K562 (cell line): ENCODE measurements around the gene PLD1. TPM values are rescaled to one million over a fixed set of nuclear protein-coding genes. Genes with fewer than 3 reads are reported as not detected.

Source experiments
- CHD7 ChIP-seq: fragments of 200-600 bp; sonication (generic); IDR thresholded peaks from one replicate; pipeline ENCODE4 v1.6.1; 2012; ENCODE audit warnings: mild to moderate bottlenecking, low read depth, low read length, inconsistent platforms
- DACH1 ChIP-seq: fragments of 450-650 bp; IDR thresholded peaks from 2 replicates; pipeline ENCODE4 v1.6.1; 2018; ENCODE audit not compliant: partially characterized antibody
- EP300 ChIP-seq: IDR thresholded peaks from 2 replicates; pipeline ENCODE4 v1.6.1; 2012; ENCODE audit warnings: low read length, improper control_type of control experiment
- EZH2 ChIP-seq: IDR thresholded peaks from 2 replicates; pipeline ENCODE4 v1.6.1; 2012; ENCODE audit warnings: low read depth, mild to moderate bottlenecking, inconsistent platforms, low read length, borderline replicate concordance
- MAFF ChIP-seq: IDR thresholded peaks from 2 replicates; pipeline ENCODE4 v1.6.1; 2012; ENCODE audit warnings: low read length, improper control_type of control experiment
- RBM14 ChIP-seq: fragments of 200-400 bp; formaldehyde crosslinking; IDR thresholded peaks from 2 replicates; pipeline ENCODE4 v1.6.1; 2018; ENCODE audit warnings: low read depth, mild to moderate bottlenecking, low read length, moderate library complexity, borderline replicate concordance; ENCODE audit not compliant: insufficient read depth
- THAP12 ChIP-seq: fragments of 250-450 bp; sonication (Bioruptor Pico); IDR thresholded peaks from 2 replicates; pipeline ENCODE4 v1.9.0; 2021; ENCODE audit warnings: mild to moderate bottlenecking, inconsistent platforms
- ZNF24 ChIP-seq: fragments of 450-650 bp; IDR thresholded peaks from 2 replicates; pipeline ENCODE4 v1.6.1; 2016
- ZNF324 ChIP-seq: fragments of 250-450 bp; sonication (Bioruptor Pico); IDR thresholded peaks from 2 replicates; pipeline ENCODE4 v1.4.0; 2020; ENCODE audit warnings: mild to moderate bottlenecking
- polyA plus RNA-seq, 8 experiments: library from polyadenylated mRNA; depleted of rRNA in 4 of 8; stranded (reverse) in 5 of 8; unstranded in 3 of 8; fragments of >200 nt; fragmentation: Nextera tagmentation in 2 of 8; fragmentation: Illumina TruSeq in 1 of 8; extraction: Ambion mirVana in 2 of 8; extraction: Trizol in 1 of 8; gene quantifications; 2 replicates each; pipeline versions ENCODE4 v1.2.1 to v1.2.3, GENCODE V29; 2011 to 2014; ENCODE audit warnings: inconsistent platforms in 1 of 8, missing spikeins in 1 of 8
- total RNA-seq, 7 experiments: library from RNA; depleted of rRNA in 6 of 7; stranded (reverse); fragments of >200 nt in 6 of 7; fragmentation: Illumina TruSeq in 2 of 7; extraction: Trizol in 2 of 7; gene quantifications; 2 replicates each; pipeline versions ENCODE4 v1.2.1 to v1.2.3, GENCODE V29; 2011 to 2021; ENCODE audit warnings: low replicate concordance in 1 of 7
- TF ChIP-seq, protein P1 (sequence below): sonication (generic); formaldehyde crosslinking; IDR thresholded peaks from 2 replicates; pipeline ENCODE4 v1.9.0; 2022; ENCODE audit warnings: mild to moderate bottlenecking, missing genetic modification reagents
- TF ChIP-seq, protein P2 (sequence below), 2 experiments: fragments of 450-650 bp in 1 of 2; sonication (generic) in 1 of 2; formaldehyde crosslinking in 1 of 2; IDR thresholded peaks in 1 of 2; conservative IDR thresholded peaks in 1 of 2; 2 replicates each; pipeline versions ENCODE4 v1.6.1 to v1.8.1; 2016 to 2023; ENCODE audit warnings: mild to moderate bottlenecking in 2 of 2, moderate library complexity in 2 of 2, inconsistent platforms in 1 of 2, missing genetic modification reagents in 1 of 2

Gene PLD1
- total and polyA plus RNA-seq, 9 of the 15 experiments (the other 6 are each of a cell fraction or from before 2014, with no cell fraction given), result 8.4 to 26.1 (median 18.6) TPM

- TF ChIP-seq, protein P1, sequence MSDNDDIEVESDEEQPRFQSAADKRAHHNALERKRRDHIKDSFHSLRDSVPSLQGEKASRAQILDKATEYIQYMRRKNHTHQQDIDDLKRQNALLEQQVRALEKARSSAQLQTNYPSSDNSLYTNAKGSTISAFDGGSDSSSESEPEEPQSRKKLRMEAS, result peak; percentile 59
- TF ChIP-seq MAFF, result no peak
- no peak for TF ChIP-seq ZNF324 (CRISPR knock-in tag)
- TF ChIP-seq, protein P2, sequence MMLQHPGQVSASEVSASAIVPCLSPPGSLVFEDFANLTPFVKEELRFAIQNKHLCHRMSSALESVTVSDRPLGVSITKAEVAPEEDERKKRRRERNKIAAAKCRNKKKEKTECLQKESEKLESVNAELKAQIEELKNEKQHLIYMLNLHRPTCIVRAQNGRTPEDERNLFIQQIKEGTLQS (IDR thresholded peaks at IDR 0.05), result no peak
- TF ChIP-seq, protein P2 (CRISPR knock-in tag; conservative IDR thresholded peaks at IDR 0.05), result 0 out of 2 replicates have a peak, but pooled peaks have one; percentile 48
- TF ChIP-seq EP300, result no peak
- TF ChIP-seq CHD7, result no peak
- TF ChIP-seq RBM14, result 0 out of 2 replicates have a peak, but pooled peaks have one; percentile 27
- no peak for TF ChIP-seq EZH2
- TF ChIP-seq ZNF24, result no peak
- peak; percentile 83 for TF ChIP-seq DACH1
- 0 out of 2 replicates have a peak, but pooled peaks have one; percentile 63 for TF ChIP-seq THAP12
These were observed at the start of gene PLD1 (continued) for GRCh38 chr3:171809861-171810628.
